ENCODE results near the gene DLEC1.
A peak's percentile ranks its signal among the peaks of the same experiment; 100 is the strongest.
"Not testable (repeated sequence)": the region's sequence is repeated elsewhere in the genome, so short reads cannot be mapped to it uniquely, and the experiment has no call there.

The DLEC1 gene

DNA sequence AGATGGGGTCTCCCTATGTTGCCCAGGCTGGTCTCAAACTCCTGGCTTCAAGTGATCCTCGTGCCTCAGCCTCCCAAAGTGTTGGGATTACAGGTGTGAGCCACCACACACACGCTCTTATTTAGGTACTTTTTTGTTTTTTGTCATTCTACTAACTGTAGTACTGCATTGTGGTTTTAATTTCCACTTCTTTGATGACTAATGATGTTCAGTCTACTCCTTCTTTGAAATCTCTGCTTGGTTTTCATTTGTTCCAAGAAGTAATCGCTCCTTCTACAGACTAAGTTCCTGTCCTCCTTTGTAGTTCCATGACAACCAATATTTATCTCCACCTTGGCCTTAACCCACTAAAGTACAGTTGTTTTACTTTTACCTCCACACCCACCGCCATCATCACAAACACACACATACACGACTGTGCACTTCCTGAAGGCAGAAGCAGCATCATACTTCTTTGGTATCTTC lies 529 bp upstream of the DLEC1 start:
- DNase-seq (ENCODE audit: low spot score) = no peak

DNA sequence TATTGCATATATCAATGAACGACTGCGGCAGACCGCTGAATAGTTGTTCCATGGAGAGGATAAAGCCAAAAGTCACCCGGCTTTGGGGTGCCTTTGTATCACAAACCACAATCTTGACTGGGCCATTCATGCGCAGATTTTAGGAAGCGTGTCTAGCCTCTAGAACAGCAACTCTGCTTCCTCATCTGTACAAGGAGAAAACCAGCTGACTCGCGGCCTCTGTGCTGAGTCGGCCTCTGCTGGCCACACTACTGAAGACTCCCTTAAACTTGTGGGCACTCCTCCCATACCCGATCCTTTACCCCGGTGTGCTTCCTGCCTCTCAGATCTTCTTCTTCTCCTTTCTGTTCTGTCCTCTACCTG lies 872 bp downstream of the DLEC1 start:
- peak; percentile 55 for DNase-seq (ENCODE audit: low spot score)

DNA sequence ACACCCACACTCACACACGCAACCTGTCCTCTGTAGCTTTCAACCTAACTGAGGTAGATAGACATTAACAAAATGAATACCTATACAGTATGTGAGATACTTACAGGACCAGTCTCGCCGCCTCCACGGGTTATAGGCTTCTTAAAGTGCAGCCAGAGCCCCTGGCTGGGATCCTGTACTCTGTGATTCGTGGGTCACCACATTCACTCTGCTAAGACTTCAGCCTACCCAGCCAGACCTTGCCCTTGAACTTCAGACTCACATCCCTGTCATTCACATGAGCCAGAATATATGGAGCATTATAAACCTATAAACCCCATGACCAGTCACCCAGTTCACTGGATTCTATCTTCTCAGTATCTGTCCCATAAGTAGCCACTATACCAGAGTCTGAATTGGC lies 1.4 kb downstream of the DLEC1 start:
- DNase-seq (ENCODE audit: low spot score) = no peak

DNA sequence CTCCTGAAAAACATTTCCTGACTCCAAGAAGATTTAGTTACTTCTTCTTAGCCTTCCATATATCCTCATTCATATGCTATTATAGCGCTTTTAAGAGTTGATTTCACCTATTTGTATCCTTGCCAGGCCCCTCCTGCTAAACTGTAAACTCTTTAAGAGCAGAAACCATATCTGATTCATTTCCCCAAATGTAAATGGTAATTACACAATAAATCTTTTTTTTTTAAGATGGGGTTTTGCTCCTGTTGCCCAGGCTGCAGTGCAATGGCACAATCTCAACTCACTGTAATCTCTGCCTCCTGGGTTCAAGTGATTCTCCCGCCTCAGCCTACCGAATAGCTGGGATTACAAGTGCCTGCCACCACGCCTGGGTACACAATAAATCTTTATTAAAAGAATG lies 4.5 kb downstream of the DLEC1 start:
- DNase-seq (ENCODE audit: low spot score) = no peak

DNA sequence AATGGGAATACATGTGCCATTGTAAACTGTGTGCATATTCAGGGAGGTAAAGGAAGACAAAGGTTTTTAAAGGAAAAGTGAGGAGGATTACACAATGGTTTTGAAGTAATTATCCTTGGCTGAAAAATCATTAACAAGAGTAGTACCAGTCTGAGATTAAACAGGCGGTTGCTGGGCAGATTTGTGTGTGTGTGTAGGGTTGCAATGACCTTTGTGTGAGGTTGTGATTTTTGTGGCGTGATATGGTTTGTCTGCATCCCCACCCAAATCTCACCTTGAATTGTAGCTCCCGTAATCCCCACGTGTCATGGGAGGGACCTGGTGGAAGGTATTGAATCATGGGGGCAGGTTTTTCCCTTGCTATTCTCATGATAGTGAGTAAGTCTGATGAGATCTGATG lies 7.0 kb downstream of the DLEC1 start:
- no peak for DNase-seq (ENCODE audit: low spot score)

DNA sequence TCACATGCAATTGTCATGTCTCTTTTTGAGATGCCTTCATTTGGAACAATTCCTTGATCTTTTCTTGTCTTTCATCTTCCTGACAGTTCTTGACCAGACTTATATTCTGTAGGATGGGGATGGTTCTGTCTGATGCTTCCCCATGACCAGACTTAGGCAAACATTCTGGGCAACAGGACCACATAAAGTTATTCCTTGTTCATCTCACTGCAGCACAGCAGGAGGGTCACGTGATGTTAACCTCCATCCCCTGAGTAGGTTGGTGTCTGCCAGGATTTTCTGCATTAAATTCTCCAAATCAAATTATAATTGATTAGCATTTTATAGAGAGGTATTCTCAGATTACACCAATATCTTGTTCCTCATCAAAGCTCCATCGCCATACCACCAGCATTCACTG lies 7.8 kb downstream of the DLEC1 start:
- no peak for DNase-seq (ENCODE audit: low spot score)

DNA sequence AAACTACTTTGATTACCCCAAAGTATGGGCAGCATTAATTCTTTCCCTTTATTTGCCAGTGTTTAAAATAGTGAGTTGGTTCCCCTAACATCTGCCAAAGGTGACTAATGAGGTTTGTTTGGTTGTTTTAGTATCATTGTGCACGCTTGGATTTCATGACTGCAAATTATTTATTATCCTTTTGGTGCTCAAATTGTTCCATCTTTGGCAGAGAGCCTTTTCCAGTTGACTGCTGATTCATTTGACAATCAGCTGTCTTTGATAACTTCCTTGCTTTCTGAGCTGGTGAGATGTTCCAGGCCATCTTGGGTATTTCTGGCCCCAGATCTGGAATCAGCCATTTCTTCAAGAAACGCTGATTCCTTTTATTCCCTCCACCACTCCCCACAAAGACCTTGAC lies 8.9 kb downstream of the DLEC1 start:
- no peak for DNase-seq (ENCODE audit: low spot score)

DNA sequence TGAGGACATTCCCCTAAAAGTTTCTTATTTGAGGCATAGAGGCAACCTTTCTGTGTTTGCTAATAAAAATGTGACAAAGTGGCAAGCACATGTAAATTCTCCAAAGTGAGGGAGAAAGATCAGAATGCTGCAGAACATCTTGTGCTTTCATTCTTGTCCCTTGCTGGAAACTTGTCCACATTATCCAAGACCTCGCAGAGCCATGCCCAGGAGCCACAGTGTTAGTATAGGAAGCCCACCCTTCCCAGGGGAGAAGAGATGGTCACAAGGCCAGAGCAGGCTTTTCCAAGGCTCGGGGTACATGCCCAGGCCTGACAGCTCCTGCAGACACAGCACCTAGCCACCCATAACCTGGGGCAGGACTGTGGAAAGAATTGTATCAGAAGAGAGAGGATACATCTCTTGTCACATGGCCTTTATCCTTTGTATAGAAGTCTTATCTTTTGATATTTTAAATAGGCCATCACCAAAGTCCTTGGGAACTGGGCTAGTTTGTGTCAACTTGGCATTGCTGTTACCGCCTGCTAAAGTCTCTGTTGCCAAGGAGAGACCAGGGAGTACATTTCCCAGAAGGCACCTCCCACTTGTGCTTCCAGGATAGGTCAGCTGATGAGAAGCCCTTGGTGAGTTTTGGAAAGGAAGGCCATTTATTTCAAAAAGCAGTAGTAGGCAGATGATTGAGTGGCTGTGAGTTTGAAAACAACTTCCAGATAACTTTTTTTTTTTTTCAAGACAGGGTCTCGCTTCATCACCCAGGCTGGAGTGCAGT lies 10.5 kb downstream of the DLEC1 start:
- no peak for DNase-seq (ENCODE audit: low spot score)

DNA sequence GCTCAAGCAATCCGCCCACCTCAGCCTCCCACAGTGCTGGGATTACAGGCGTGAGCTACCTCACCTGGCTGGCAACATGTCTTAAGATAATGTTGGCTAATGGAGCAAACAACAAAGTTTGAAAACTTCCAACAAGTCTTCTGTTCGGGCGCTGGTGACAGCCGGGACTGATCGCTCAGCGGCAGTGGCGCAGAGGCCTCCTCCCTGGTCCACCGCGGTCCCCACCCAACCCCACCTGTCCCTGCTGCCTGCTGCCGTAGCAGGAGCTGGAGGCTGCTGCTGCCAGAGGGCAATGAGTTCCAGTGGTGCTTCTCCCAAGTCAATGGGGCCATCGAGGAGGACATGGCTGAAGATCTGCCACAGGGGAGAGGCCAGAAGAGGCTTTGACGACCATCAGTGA lies 12.1 kb downstream of the DLEC1 start:
- no peak for DNase-seq (ENCODE audit: low spot score)

DNA sequence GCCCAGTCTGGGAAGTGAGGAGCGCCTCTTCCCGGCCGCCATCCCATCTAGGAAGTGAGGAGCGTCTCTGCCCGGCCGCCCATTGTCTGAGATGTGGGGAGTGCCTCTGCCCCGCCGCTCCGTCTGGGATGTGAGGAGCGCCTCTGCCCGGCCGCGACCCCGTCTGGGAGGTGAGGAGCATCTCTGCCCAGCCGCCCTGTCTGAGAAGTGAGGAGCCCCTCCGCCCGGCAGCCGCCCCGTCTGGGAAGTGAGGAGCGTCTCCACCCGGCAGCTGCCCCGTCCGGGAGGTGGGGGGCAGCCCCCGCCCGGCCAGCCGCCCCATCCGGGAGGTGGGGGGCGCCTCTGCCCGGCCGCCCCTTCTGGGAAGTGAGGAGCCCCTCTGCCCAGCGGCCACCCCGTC lies 14.3 kb downstream of the DLEC1 start:
- not testable (repeated sequence) for DNase-seq (ENCODE audit: low spot score)

DNA sequence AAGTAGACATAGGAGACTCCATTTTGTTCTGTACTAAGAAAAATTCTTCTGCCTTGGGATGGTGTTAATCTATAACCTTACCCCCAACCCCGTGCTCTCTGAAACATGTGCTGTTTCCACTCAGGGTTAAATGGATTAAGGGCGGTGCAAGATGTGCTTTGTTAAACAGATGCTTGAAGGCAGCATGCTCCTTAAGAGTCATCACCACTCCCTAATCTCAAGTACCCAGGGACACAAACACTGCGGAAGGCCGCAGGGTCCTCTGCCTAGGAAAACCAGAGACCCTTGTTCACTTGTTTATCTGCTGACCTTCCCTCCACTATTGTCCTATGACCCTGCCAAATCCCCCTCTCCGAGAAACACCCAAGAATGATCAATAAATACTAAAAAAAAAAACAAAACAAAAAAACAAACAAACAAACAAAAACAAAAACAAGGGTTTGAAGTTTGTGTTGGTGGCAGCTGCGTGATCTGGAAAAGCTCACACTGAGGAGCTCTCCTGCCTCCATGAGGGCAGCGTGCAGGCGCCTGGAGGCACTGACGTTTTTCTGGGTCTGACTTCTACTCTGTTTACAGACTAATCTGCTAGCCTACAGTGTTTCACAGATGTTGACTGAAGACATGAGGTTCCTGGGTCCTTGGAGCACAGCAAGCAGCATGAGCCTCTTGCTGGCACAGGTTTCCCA lies 14.9 kb downstream of the DLEC1 start:
- not testable (repeated sequence) for DNase-seq (ENCODE audit: low spot score)

DNA sequence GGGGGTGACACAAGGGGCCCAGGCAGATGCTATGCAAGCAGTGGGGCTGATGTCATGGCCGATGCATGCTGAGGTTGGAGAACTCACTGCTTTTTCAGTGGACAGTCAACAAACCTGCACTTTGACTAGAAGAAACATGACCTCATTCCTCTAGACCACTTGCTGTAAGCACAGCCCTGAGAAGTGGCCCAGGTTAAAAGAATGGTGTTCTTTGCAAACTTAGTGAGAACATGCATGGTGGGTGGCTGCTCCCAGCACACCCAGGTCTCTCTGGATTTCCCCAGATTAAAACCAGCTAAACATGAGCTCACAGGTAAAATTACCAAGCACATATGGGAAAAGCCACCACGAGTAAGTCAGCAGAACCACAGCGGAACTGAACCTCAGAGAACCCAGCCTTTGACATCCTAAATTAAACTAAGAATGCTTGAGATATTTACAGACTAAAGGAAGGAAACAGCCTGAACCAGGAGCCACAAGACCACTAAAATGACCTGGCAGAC lies 15.5 kb downstream of the DLEC1 start:
- DNase-seq (ENCODE audit: low spot score) = no peak

DNA sequence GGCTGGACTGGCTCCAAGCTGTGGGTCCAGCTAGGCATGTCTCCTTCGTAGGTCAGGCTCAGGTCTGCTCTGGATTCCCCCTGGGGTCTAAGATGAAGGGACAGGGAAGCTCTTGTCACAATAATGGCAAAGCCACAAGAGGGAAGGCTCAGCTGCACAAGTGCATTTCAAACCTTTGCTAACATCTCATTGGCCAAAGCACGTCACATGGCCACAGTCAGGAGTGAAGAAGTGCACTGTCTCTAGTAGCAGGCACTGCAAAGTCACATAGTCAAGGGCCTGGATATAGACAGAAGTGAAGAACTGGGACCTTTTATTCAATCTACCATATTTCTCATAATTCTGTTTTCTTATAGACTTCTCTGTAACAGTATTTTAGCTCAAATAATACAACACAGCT lies 20.1 kb downstream of the DLEC1 start:
- no peak for DNase-seq (ENCODE audit: low spot score)

DNA sequence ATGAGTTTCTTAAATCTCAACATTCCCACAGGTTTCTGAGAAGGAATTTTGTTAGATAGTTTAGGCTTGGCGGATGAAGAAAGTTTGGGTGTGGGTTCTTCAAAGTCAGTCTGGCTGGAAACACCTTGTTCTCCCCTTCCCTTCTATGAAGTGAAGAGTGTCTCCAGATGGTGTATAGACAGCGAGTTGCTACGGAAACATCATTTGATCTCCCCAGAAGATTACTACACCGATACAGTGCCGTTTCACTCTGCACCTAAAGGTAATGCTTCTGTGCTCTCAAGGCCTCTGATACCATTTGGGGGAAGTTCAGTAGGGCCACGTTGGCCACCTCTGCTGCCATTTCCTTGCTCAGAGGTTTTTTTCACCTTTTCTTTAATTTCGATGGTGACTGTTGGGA lies 20.6 kb downstream of the DLEC1 start:
- DNase-seq (ENCODE audit: low spot score) = no peak

DNA sequence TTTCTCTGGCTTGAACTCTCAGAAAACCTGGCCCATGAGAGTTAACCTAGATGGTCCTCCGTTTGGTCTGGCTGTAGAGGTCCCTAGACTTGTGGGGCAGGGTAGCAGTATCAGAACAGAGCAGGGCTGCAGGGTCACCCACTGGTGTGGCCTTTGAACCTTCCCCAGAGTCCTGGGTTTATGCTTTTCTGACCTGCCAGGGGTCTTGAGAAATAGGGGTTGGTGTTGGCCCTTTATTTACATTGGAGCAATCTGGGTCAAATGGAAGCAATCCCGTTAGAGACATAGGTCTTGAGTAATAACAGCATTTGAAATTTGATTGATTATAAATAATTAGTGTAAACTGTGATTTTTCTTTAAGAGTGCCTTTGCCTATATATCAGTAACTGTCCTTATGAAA lies 23.8 kb downstream of the DLEC1 start:
- DNase-seq (ENCODE audit: low spot score) = no peak

DNA sequence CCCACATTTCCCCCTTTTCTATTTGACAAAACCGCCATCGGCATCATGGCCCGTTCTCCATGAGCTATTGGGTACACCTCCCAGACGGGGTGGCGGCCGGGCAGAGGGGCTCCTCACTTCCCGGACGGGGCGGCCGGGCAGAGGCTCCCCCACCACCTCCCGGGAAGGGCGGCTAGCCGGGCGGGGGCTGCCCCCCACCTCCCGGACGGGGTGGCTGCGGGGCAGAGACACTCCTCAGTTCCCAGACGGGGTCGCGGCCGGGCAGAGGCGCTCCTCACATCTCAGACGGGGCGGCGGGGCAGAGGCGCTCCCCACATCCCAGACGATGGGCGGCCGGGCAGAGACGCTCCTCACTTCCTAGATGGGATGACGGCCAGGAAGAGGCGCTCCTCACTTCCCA lies 25.4 kb downstream of the DLEC1 start:
- not testable (repeated sequence) for DNase-seq (ENCODE audit: low spot score)

DNA sequence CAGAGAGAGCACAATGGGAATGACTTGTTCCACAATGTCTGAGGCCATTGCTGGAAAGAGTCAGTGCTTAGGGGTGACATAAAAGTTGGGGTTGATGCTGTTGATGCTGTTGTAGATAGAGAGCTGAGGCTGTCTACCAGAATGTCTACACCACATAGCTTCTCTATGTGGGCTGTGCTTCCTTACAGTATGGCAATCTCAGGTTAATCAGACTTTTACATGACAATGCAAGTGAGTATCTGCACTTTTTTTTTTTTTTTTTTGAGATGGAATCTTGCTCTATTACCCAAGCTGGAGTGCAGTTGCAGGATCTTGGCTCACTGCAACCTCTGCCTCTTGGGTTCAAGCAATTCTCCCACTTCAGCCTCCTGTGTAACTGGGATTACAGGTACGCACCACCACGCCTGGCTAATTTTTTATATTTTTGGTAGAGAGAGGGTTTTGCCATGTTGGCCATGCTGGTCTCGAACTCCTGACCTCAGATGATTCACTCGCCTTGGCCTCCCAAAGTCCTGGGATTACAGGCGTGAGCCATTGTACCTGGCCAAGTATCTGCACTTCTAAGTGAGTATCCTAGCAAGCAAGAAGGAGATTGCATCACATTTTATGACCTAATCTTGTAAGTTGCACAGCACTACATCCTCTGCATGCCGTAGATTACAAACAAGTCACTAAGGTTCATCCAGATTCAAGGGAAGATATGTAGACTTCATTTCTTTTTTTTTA lies 28.7 kb downstream of the DLEC1 start:
- DNase-seq (ENCODE audit: low spot score) = no peak

DNA sequence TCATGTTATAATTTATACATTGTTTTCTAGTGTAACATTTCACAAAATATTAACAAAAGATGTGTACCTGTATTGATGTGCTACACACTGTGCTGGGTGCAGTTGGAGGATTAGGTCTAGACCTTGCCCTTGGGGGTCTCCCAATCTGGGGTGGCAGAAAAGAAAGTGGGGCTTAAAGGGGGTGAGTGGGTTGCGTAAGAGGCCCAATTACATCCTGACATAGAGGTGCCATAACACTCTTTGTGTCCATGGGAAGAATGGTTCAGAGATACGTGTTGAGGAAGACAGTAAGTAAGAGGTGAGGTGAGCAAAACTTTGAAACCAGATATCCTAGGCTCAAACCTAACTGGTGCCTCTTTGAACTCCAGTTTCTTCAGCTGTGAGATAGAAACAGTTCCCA lies 31.0 kb downstream of the DLEC1 start:
- no peak for DNase-seq (ENCODE audit: low spot score)

DNA sequence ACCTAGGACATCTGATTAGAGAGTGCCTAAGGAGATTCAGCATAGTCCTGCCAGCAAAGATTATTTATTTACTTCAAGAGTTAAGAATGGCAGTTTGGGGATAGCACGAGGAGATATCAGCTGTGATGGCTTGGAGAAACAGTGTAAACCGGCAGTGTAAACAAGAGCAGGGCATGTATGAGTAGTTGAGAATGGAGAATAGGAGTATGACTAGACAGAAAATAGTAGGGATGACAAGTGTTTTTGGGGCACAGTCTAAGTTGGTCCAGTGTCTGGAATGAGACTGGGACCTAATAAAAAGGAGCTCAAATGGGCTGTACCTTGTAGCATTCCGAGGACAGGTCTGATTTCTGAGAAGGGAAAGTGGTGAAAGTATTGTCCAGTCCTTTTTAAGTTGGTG lies 38.1 kb downstream of the DLEC1 start:
- not testable (repeated sequence) for DNase-seq (ENCODE audit: low spot score)

DNA sequence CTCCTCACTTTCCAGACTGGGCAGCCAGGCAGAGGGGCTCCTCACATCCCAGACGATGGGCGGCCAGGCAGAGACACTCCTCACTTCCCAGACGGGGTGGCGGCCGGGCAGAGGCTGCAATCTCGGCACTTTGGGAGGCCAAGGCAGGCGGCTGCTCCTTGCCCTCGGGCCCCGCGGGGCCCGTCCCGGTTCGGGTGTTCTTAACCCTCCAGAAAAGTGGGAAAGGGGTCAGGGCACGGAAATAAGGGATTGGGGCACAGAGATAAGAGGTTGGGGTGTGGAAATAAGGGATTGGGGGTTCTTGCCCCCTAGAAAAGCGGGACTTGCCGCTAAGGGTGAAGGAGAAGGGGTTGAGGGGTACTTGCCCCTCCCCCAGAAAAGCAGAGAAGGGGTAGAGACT lies 43.3 kb downstream of the DLEC1 start:
- DNase-seq (ENCODE audit: low spot score) = not testable (repeated sequence)

DNA sequence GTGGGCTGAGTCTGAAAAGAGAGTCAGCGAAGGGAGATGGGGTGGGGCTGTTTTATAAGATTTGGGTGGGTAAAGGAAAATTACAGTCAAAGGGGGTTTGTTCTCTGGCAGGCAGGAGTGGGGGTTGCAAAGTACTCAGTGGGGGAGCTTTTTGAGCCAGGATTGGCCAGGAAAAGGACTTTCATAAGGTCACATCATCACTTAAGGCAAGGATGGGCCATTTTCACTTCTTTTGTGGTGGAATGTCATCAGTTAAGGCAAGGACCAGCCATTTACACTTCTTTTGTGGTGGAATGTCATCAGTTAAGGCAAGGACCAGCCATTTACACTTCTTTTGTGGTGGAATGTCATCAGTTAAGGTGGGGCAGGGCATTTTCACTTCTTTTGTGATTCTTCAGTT lies 44.2 kb downstream of the DLEC1 start:
- DNase-seq (ENCODE audit: low spot score) = not testable (repeated sequence)

DNA sequence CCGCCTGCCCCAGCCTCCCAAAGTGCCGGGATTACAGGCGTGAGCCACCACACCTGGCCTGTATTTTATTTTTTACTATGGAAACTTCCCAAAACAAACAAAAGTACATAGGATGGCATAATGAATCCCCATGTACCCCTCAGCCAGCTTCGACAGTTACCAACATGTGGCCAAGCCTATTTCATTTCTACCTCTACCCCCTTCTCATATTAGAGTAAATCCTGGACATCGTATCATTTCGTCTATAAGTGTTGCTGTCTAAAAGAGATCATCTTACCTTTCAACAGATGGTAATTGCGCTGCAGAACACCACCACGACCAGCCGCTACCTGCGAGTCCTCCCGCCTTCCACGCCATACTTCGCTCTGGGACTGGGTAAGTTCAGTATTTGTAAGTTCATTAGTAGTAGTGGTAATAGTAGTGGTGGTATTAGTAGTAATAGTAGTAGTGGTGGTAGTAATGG lies 44.9 kb downstream of the DLEC1 start:
- no peak for DNase-seq (ENCODE audit: low spot score)

Measured in AG08395 (cell line).